Nephron progenitor cell (in vitro differentiated cells): Measurements from ENCODE around the gene TLR5.
"Not testable (repeated sequence)": the region's sequence is repeated elsewhere in the genome, so short reads cannot be mapped to it uniquely, and the experiment has no call there.

ENCODE experiments used
- DNase-seq: peaks from one replicate; pipeline ENCODE4 v3.0.0; 2021
- H3K27ac Mint-ChIP-seq: 2 replicates; pipeline ENCODE4 v1.8.0; 2021; ENCODE audit warnings: mild to moderate bottlenecking, moderate library complexity, mixed read lengths
- H3K27me3 Mint-ChIP-seq: 2 replicates; pipeline ENCODE4 v1.8.0; 2021; ENCODE audit warnings: mild to moderate bottlenecking, low read depth, mixed read lengths; ENCODE audit not compliant: poor library complexity
- H3K36me3 Mint-ChIP-seq: 2 replicates; pipeline ENCODE4 v1.8.0; 2021; ENCODE audit warnings: low read depth, mixed read lengths
- H3K4me1 Mint-ChIP-seq: 2 replicates; pipeline ENCODE4 v1.8.0; 2021; ENCODE audit warnings: mixed read lengths
- H3K4me3 Mint-ChIP-seq: 2 replicates; pipeline ENCODE4 v1.8.0; 2021; ENCODE audit warnings: mild to moderate bottlenecking, moderate library complexity, mixed read lengths
- H3K9me3 Mint-ChIP-seq: 2 replicates; pipeline ENCODE4 v1.8.0; 2021; ENCODE audit warnings: mild to moderate bottlenecking, moderate library complexity, mixed read lengths
- TF ChIP-seq, protein P1 (sequence below): fragments of 200-600 bp; sonication (generic); IDR thresholded peaks from 2 replicates; pipeline ENCODE4 v1.5.0; 2021; ENCODE audit warnings: antibody characterized with exemption

TLR5 gene

DNA sequence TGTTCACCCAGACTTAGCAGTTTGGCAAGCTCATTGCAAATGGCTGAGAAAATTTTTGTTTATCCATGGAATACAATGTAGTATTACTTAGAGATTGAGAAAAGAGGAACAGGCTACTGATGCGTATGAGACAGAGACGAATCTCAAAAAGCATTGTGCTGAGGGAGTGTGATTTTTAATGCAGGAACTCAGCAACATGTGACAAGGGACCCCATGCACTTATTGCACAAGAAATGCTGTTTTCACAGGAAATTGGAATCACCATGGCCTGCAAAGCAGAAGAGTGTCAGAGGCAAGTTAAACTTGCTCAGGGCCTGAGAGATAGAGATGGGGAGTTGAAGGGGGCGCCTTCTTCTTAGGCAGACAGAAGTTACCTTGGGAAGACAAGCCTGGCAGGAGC lies 32.6 kb upstream of the TLR5 start:
- Mint-ChIP-seq H3K36me3 (no peaks in the 10 kb centered on the region), H3K27me3 (peaks cover 14% of the 10 kb centered on the region), H3K4me3 (no peak overlapping the region), H3K9me3 (peaks cover 8% of the 10 kb centered on the region), H3K4me1 (peaks cover 19% of the 10 kb centered on the region), H3K27ac (no peak overlapping the region)
- TF ChIP-seq, protein P1, sequence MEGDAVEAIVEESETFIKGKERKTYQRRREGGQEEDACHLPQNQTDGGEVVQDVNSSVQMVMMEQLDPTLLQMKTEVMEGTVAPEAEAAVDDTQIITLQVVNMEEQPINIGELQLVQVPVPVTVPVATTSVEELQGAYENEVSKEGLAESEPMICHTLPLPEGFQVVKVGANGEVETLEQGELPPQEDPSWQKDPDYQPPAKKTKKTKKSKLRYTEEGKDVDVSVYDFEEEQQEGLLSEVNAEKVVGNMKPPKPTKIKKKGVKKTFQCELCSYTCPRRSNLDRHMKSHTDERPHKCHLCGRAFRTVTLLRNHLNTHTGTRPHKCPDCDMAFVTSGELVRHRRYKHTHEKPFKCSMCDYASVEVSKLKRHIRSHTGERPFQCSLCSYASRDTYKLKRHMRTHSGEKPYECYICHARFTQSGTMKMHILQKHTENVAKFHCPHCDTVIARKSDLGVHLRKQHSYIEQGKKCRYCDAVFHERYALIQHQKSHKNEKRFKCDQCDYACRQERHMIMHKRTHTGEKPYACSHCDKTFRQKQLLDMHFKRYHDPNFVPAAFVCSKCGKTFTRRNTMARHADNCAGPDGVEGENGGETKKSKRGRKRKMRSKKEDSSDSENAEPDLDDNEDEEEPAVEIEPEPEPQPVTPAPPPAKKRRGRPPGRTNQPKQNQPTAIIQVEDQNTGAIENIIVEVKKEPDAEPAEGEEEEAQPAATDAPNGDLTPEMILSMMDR, result no peak
- no peak for DNase-seq

DNA sequence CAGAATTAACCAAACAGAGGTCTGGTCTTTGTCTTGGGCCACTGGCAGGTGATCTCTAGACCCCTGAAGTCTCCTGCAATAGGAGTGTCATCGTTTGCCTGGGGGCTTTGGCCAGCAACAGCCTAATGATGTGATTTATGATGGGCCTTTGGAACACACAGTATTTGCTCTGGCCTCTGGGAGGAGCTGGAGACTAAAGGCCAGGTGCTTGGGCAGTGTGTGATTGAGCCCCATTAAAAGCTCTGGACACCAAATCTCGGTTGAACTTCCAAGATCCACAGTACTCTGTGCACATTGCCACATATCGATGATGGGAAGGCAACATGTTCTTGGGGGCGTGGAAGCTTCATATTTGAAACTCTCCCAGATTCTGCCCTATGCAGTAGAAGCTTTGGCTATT lies 32.0 kb upstream of the TLR5 start:
- Mint-ChIP-seq H3K9me3 (peaks cover 13% of the 10 kb centered on the region), H3K4me1 (peaks cover 18% of the 10 kb centered on the region), H3K4me3 (no peak overlapping the region), H3K27me3 (peaks cover 14% of the 10 kb centered on the region), H3K27ac (no peak overlapping the region), H3K36me3 (no peaks in the 10 kb centered on the region)
- peak; percentile 32 for DNase-seq
- TF ChIP-seq, protein P1, result peak; percentile 30

DNA sequence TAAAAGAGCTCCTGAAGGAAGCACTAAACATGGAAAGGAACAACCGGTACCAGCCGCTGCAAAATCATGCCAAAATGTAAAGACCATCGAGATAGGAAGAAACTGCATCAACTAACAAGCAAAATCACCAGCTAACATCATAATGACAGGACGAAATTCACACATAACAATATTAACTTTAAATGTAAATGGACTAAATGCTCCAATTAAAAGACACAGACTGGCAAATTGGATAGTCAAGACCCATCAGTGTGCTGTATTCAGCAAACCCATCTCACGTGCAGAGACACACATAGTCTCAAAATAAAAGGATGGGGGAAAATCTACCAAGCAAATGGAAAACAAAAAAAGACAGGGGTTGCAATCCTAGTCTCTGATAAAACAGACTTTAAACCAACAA lies 26.4 kb upstream of the TLR5 start:
- not testable (repeated sequence) for DNase-seq, H3K27me3 Mint-ChIP-seq, H3K27ac Mint-ChIP-seq, H3K4me1 Mint-ChIP-seq, H3K36me3 Mint-ChIP-seq, H3K4me3 Mint-ChIP-seq
- peaks cover 22% of the 10 kb centered on the region for H3K9me3 Mint-ChIP-seq

DNA sequence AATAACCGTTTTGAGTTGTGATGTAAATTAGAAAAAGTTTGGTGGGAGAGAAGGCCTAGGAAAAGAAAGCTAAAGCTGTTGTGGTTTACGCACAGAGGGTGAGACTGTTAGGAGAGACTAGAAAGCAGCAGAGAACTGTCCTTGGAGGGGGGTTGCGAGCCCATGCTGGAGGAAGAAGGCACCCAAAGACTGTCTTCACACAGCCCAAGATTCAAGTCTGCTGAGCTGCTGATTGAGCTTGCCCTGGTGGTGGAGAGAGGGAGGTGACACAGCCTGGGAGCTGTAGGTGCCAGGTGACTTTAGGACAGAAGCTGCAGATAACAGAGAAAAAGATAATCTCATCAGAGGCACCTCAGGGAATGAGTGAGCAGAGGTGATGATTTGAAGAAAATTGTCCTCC lies 18.3 kb upstream of the TLR5 start:
- no peak overlapping the region for H3K27ac Mint-ChIP-seq
- no peaks in the 10 kb centered on the region for H3K36me3 Mint-ChIP-seq
- TF ChIP-seq, protein P1, result no peak
- H3K9me3 Mint-ChIP-seq, result peaks cover 4% of the 10 kb centered on the region
- DNase-seq, result no peak
- peaks cover 21% of the 10 kb centered on the region for H3K27me3 Mint-ChIP-seq
- no peaks in the 10 kb centered on the region for H3K4me1 Mint-ChIP-seq
- H3K4me3 Mint-ChIP-seq, result no peak overlapping the region

DNA sequence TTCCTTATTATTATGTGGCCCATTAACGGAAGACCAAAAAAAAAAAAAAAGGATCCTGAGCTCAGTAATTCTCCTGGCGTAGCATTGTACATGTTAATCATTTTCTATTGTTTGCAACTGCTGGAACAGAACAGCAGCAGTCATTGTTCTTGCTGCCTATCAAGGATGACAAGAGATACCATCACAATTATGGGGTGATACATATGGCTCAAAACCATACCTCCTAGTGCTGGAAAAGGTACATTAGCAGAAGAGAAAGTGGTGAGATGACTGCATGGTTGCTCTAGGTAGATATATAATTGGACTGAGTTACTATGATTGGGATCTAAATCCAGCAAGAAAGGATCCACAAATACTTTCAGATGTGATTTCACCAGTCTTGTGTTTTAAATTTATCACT lies 13.3 kb upstream of the TLR5 start:
- Mint-ChIP-seq H3K4me1 (no peaks in the 10 kb centered on the region), H3K27ac (no peak overlapping the region), H3K27me3 (peaks cover 24% of the 10 kb centered on the region), H3K4me3 (no peak overlapping the region), H3K9me3 (no peaks in the 10 kb centered on the region), H3K36me3 (no peaks in the 10 kb centered on the region)
- TF ChIP-seq, protein P1, result no peak
- DNase-seq, result no peak

DNA sequence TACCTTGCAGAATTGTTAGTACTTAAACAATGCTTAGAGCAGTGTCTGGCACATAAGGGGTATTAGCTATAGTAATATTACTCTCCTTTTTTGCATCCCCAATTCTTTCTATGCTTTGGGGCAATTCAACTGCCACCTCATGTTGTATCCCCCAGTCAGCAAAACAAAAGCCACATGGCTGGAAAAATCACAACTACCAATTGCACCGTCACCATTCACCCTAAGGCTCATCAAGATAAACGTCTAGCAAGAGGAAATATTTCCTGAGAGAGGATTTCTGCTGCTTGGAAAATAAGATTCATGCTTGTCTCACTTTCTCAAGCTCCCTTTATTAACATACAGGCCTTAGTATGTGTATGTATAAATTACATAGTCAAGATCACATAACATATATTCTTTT lies 12.1 kb upstream of the TLR5 start:
- Mint-ChIP-seq H3K4me3 (no peak overlapping the region), H3K27ac (no peak overlapping the region), H3K27me3 (peaks cover 20% of the 10 kb centered on the region), H3K4me1 (no peaks in the 10 kb centered on the region), H3K36me3 (no peaks in the 10 kb centered on the region), H3K9me3 (no peaks in the 10 kb centered on the region)
- TF ChIP-seq, protein P1, result no peak
- no peak for DNase-seq
